ENCODE measurements around the gene TTC29. TPM values are rescaled to one million over a fixed set of nuclear protein-coding genes. Genes with fewer than 3 reads are reported as not detected.

The TTC29 gene
- polyA plus RNA-seq, 1 donor (not counting 4 experiments of a cell fraction or from before 2014, with no cell fraction given): not detected

DNA sequence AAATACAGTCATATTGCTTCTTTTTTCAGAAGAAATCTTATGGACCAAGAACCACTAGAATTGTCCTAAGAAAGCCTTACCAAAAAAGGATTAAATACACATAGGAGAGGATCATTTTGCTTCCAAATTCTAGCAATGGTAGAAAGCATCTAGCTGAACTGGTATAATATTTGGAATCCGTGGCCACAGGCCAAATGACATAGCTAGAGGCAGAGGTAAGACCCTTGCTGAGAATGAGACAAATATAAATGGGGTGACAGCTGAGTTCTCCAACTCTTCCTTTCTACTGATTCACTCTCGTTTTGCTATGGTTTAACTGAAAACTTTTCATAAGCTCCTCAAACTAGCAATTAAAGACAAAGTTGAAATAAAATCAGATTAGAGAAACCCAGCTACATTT, 150.0 kb downstream of the TTC29 start:
- peak overlapping the region; percentile 9 for H2AFZ ChIP-seq (ENCODE audit: control insufficient read depth, low read length)
- H3K4me3 ChIP-seq (ENCODE audit: control insufficient read depth in 2 of 3, extremely low read depth in 1 of 3, insufficient read depth in 2 of 3, low read depth in 1 of 3, low read length in 3 of 3): no peak overlapping the region
- H3K9me1 ChIP-seq (ENCODE audit: control insufficient read depth, extremely low read depth, insufficient read depth, low read length): no peaks in the 10 kb centered on the region
- TF ChIP-seq, protein P1, sequence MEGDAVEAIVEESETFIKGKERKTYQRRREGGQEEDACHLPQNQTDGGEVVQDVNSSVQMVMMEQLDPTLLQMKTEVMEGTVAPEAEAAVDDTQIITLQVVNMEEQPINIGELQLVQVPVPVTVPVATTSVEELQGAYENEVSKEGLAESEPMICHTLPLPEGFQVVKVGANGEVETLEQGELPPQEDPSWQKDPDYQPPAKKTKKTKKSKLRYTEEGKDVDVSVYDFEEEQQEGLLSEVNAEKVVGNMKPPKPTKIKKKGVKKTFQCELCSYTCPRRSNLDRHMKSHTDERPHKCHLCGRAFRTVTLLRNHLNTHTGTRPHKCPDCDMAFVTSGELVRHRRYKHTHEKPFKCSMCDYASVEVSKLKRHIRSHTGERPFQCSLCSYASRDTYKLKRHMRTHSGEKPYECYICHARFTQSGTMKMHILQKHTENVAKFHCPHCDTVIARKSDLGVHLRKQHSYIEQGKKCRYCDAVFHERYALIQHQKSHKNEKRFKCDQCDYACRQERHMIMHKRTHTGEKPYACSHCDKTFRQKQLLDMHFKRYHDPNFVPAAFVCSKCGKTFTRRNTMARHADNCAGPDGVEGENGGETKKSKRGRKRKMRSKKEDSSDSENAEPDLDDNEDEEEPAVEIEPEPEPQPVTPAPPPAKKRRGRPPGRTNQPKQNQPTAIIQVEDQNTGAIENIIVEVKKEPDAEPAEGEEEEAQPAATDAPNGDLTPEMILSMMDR (optimal IDR thresholded peaks at IDR 0.05 in 1 of 3, IDR thresholded peaks at IDR 0.05 in 1 of 3, conservative IDR thresholded peaks at IDR 0.05 in 1 of 3; ENCODE audit: extremely low read depth in 1 of 3, insufficient read depth in 2 of 3, low read length in 3 of 3): no peak
- no peak for TF ChIP-seq EZH2 (IDR thresholded peaks at IDR 0.05; ENCODE audit: low read length)
- DNase-seq (ENCODE audit: low read depth, low spot score) (no peak), FAIRE-seq (no peak)
- H3K27me3 ChIP-seq (ENCODE audit: control insufficient read depth, extremely low read depth, insufficient read depth, low read length): no peaks in the 10 kb centered on the region
- H3K9me3 ChIP-seq (ENCODE audit: control insufficient read depth, low read depth, low read length): no peaks in the 10 kb centered on the region
- H3K36me3 ChIP-seq (ENCODE audit: control insufficient read depth in 2 of 2, extremely low read depth in 1 of 2, insufficient read depth in 2 of 2, low read length in 2 of 2): no peaks in the 10 kb centered on the region
- H3K4me1 ChIP-seq (ENCODE audit: control insufficient read depth, extremely low read depth, insufficient read depth, low read length): no peaks in the 10 kb centered on the region
- no peaks in the 10 kb centered on the region for H3K79me2 ChIP-seq (ENCODE audit: control insufficient read depth, insufficient read depth, low read length)
- H4K20me1 ChIP-seq (ENCODE audit: control insufficient read depth, extremely low read depth, insufficient read depth, low read length): no peaks in the 10 kb centered on the region
- H3K9ac ChIP-seq (ENCODE audit: control insufficient read depth, extremely low read depth, insufficient read depth, low read length): no peak overlapping the region
- no peak overlapping the region for H3K27ac ChIP-seq (ENCODE audit: control insufficient read depth, insufficient read depth, low read length)
- dilution Hi-C loops (cut with MboI; ENCODE audit: extremely low pct_ligation_motif_present, low sequenced_read_pairs): no loop called here
- no peak overlapping the region for H3K4me2 ChIP-seq (ENCODE audit: control insufficient read depth, extremely low read depth, insufficient read depth, low read depth, low read length)

DNA sequence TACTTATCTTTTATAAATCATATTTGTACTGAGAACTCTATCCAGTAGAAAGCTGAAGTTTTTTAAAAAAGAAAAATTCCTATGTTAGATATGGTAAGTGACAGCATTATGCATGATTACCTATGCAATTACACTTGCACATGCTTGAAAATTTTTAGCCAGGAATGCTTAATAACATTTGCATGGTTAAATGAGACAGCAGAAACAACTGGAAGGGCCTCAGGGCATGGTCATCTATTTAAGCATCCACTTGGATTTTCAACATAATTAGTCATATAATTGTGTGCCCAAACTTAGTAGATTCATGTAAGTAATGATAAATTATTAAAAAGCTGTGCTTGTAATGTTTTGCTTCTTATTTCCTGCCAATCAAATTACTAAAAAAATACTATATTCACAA, 151.9 kb downstream of the TTC29 start:
- no peak for DNase-seq (ENCODE audit: low read depth, low spot score)
- Histone ChIP-seq H3K27ac (ENCODE audit: control insufficient read depth, insufficient read depth, low read length) (no peak overlapping the region), H3K27me3 (ENCODE audit: control insufficient read depth, extremely low read depth, insufficient read depth, low read length) (no peaks in the 10 kb centered on the region), H3K9ac (ENCODE audit: control insufficient read depth, extremely low read depth, insufficient read depth, low read length) (no peak overlapping the region), H3K36me3 (ENCODE audit: control insufficient read depth in 2 of 2, extremely low read depth in 1 of 2, insufficient read depth in 2 of 2, low read length in 2 of 2) (no peaks in the 10 kb centered on the region), H3K4me3 (ENCODE audit: control insufficient read depth in 2 of 3, extremely low read depth in 1 of 3, insufficient read depth in 2 of 3, low read depth in 1 of 3, low read length in 3 of 3) (no peak overlapping the region), H4K20me1 (ENCODE audit: control insufficient read depth, extremely low read depth, insufficient read depth, low read length) (no peaks in the 10 kb centered on the region), H3K4me2 (ENCODE audit: control insufficient read depth, extremely low read depth, insufficient read depth, low read depth, low read length) (no peak overlapping the region), H3K9me3 (ENCODE audit: control insufficient read depth, low read depth, low read length) (no peaks in the 10 kb centered on the region), H3K4me1 (ENCODE audit: control insufficient read depth, extremely low read depth, insufficient read depth, low read length) (peaks cover 2% of the 10 kb centered on the region), H2AFZ (ENCODE audit: control insufficient read depth, low read length) (no peak overlapping the region), H3K79me2 (ENCODE audit: control insufficient read depth, insufficient read depth, low read length) (no peaks in the 10 kb centered on the region), H3K9me1 (ENCODE audit: control insufficient read depth, extremely low read depth, insufficient read depth, low read length) (no peaks in the 10 kb centered on the region)
- dilution Hi-C loops (cut with MboI; ENCODE audit: extremely low pct_ligation_motif_present, low sequenced_read_pairs): no loop called here
- no peak for TF ChIP-seq EZH2 (IDR thresholded peaks at IDR 0.05; ENCODE audit: low read length)
- TF ChIP-seq, protein P1 (optimal IDR thresholded peaks at IDR 0.05 in 1 of 3, IDR thresholded peaks at IDR 0.05 in 1 of 3, conservative IDR thresholded peaks at IDR 0.05 in 1 of 3; ENCODE audit: extremely low read depth in 1 of 3, insufficient read depth in 2 of 3, low read length in 3 of 3): no peak
- no peak for FAIRE-seq
